Measurements from ENCODE around the gene KIF3B.

Gene KIF3B

GRCh38 chr20:32356622-32357374, 79.3 kb downstream of the KIF3B start:
- Histone ChIP-seq H3K4me2 (ENCODE audit: low read depth, low read length) (peak overlapping the region; percentile 82), H3K9me2 (replicated peaks; ENCODE audit: insufficient read depth, low read length) (no peaks in the 10 kb centered on the region), H3K4me3 (ENCODE audit: low read length) (peak overlapping the region; percentile 71; the same call in 1 of the 2 replicates), H3K27me3 (replicated peaks; ENCODE audit: insufficient read depth, low read length) (no peaks in the 10 kb centered on the region), H3K79me2 (ENCODE audit: low read length) (peaks cover 31% of the 10 kb centered on the region), H3K9me3 (replicated peaks; ENCODE audit: insufficient read depth, low read length) (no peaks in the 10 kb centered on the region), H4K20me1 (ENCODE audit: insufficient read depth, low read length) (peaks cover 10% of the 10 kb centered on the region; the same call in 1 of the 2 replicates), H3K9ac (ENCODE audit: low read length) (no peak overlapping the region), H2AFZ (ENCODE audit: low read length) (peak overlapping the region; percentile 92; the same call in 1 of the 2 replicates), H3K4me1 (ENCODE audit: low read length) (peaks cover 10% of the 10 kb centered on the region), H3F3A (ENCODE audit: insufficient read depth, low read length) (peaks cover 6% of the 10 kb centered on the region; the same call in 1 of the 2 replicates), H3K36me3 (replicated peaks; ENCODE audit: insufficient read depth, low read length) (no peaks in the 10 kb centered on the region), H3K27ac (ENCODE audit: low read length) (no peak overlapping the region)
- DNase-seq: no peak
- TF ChIP-seq EZH2 (optimal IDR thresholded peaks at IDR 0.05; ENCODE audit: low read depth, low read length): no peak
- TF ChIP-seq EZH2phosphoT487 (IDR thresholded peaks at IDR 0.05; ENCODE audit: low read length): no peak
- TF ChIP-seq CTCF (IDR thresholded peaks at IDR 0.05; ENCODE audit: low read length): no peak

GRCh38 chr20:32357375-32357868, 80.0 kb downstream of the KIF3B start:
- Histone ChIP-seq H3K9me3 (replicated peaks; ENCODE audit: insufficient read depth, low read length) (no peaks in the 10 kb centered on the region), H3K27ac (ENCODE audit: low read length) (peak overlapping the region; percentile 87; the same call in 1 of the 2 replicates), H3K4me1 (ENCODE audit: low read length) (peaks cover 10% of the 10 kb centered on the region)

GRCh38 chr20:32357869-32358631, 80.6 kb downstream of the KIF3B start, which contains the start of gene ASXL1:
ASXL1 (plus strand) TSS chr20:32358331; CDS start chr20:32358776, 445 bp downstream.
- TF ChIP-seq EZH2phosphoT487 (IDR thresholded peaks at IDR 0.05; ENCODE audit: low read length) (no peak), CTCF (IDR thresholded peaks at IDR 0.05; ENCODE audit: low read length) (no peak), EZH2 (optimal IDR thresholded peaks at IDR 0.05; ENCODE audit: low read depth, low read length) (no peak)
- no peaks in the 10 kb centered on the region for H3K9me3 ChIP-seq (replicated peaks; ENCODE audit: insufficient read depth, low read length)
- peak within 1 kb of the TSS; percentile 92 for H2AFZ ChIP-seq (ENCODE audit: low read length)
- DNase-seq: peak; percentile 92
- no peaks in the 10 kb centered on the region for H3K27me3 ChIP-seq (replicated peaks; ENCODE audit: insufficient read depth, low read length)
- H3K4me3 ChIP-seq (ENCODE audit: low read length): peak within 1 kb of the TSS; percentile 90
- H4K20me1 ChIP-seq (ENCODE audit: insufficient read depth, low read length): peaks cover 15% of the 10 kb centered on the region; the same call in 1 of the 2 replicates
- no peaks in the 10 kb centered on the region for H3K36me3 ChIP-seq (replicated peaks; ENCODE audit: insufficient read depth, low read length)
- H3K9ac ChIP-seq (ENCODE audit: low read length): peak within 1 kb of the TSS; percentile 97
- H3K27ac ChIP-seq (ENCODE audit: low read length): peak within 1 kb of the TSS; percentile 87
- H3K4me2 ChIP-seq (ENCODE audit: low read depth, low read length): peak within 1 kb of the TSS; percentile 83
- H3K9me2 ChIP-seq (replicated peaks; ENCODE audit: insufficient read depth, low read length): no peaks in the 10 kb centered on the region
- peaks cover 14% of the 10 kb centered on the region for H3K4me1 ChIP-seq (ENCODE audit: low read length)
- H3F3A ChIP-seq (ENCODE audit: insufficient read depth, low read length): peaks cover 6% of the 10 kb centered on the region; the same call in 1 of the 2 replicates
- H3K79me2 ChIP-seq (ENCODE audit: low read length): peaks cover 44% of the 10 kb centered on the region

More at GRCh38 chr20:32357375-32357868, 80.0 kb downstream of the KIF3B start:
- H3K27me3 ChIP-seq (replicated peaks; ENCODE audit: insufficient read depth, low read length): no peaks in the 10 kb centered on the region
- peak overlapping the region; percentile 82 for H3K4me2 ChIP-seq (ENCODE audit: low read depth, low read length)
- TF ChIP-seq EZH2phosphoT487 (IDR thresholded peaks at IDR 0.05; ENCODE audit: low read length): no peak
- no peak for TF ChIP-seq EZH2 (optimal IDR thresholded peaks at IDR 0.05; ENCODE audit: low read depth, low read length)
- no peak for TF ChIP-seq CTCF (IDR thresholded peaks at IDR 0.05; ENCODE audit: low read length)
- no peaks in the 10 kb centered on the region for H3K36me3 ChIP-seq (replicated peaks; ENCODE audit: insufficient read depth, low read length)
- H3K9ac ChIP-seq (ENCODE audit: low read length): peak overlapping the region; percentile 97
- H3F3A ChIP-seq (ENCODE audit: insufficient read depth, low read length): peaks cover 6% of the 10 kb centered on the region; the same call in 1 of the 2 replicates
- no peak for DNase-seq
- no peaks in the 10 kb centered on the region for H3K9me2 ChIP-seq (replicated peaks; ENCODE audit: insufficient read depth, low read length)
- H3K79me2 ChIP-seq (ENCODE audit: low read length): peaks cover 38% of the 10 kb centered on the region
- H4K20me1 ChIP-seq (ENCODE audit: insufficient read depth, low read length): peaks cover 10% of the 10 kb centered on the region; the same call in 1 of the 2 replicates
- peak overlapping the region; percentile 71 for H3K4me3 ChIP-seq (ENCODE audit: low read length)
- peak overlapping the region; percentile 92 for H2AFZ ChIP-seq (ENCODE audit: low read length)
